LNCAP (cell line): ENCODE data around the gene TCAF1.

Experiments used
- TF ChIP-seq, protein P1 (sequence below): fragments of 450-650 bp; IDR thresholded peaks from 2 replicates; pipeline ENCODE4 v1.5.1; 2017; ENCODE audit warnings: mild to moderate bottlenecking

TCAF1 gene

DNA sequence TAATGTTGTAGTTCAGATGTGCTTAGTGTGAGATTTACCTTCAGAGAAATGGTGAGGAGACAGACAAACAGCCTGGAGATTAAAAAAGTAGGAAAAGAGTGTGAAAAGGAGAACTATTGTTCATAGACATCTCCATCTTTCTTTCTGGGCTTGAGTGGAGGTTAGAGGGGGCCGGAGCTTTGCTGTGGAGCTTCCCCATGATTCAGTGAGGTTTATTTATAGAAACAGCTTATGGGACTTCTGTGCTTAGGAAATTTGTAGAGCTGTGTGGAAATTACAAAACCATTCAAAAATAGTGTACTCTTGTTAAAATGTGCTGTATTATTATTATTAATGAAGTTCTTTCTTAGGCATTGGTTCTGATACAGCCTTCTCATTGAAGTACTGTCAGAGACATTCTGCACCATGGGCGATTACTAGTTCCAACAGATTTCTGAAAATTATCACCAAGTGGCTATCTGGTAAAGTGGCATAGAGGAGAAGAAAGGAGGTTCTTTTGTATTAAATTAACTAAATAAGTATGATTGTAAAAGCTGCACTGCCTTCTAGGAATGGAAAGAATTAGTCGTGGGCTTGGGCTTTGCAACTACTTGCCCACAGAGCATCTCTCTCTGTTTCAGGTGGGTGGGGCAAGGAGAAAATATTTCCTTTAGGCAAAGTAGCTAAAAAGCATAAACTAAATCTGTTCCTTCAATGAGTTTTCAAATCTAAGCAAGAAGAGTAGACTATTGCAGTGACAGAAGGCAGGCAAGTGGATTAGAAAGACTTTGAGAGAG, 8.7 kb upstream of the TCAF1 start:
- TF ChIP-seq, protein P1, sequence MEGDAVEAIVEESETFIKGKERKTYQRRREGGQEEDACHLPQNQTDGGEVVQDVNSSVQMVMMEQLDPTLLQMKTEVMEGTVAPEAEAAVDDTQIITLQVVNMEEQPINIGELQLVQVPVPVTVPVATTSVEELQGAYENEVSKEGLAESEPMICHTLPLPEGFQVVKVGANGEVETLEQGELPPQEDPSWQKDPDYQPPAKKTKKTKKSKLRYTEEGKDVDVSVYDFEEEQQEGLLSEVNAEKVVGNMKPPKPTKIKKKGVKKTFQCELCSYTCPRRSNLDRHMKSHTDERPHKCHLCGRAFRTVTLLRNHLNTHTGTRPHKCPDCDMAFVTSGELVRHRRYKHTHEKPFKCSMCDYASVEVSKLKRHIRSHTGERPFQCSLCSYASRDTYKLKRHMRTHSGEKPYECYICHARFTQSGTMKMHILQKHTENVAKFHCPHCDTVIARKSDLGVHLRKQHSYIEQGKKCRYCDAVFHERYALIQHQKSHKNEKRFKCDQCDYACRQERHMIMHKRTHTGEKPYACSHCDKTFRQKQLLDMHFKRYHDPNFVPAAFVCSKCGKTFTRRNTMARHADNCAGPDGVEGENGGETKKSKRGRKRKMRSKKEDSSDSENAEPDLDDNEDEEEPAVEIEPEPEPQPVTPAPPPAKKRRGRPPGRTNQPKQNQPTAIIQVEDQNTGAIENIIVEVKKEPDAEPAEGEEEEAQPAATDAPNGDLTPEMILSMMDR, result no peak

DNA sequence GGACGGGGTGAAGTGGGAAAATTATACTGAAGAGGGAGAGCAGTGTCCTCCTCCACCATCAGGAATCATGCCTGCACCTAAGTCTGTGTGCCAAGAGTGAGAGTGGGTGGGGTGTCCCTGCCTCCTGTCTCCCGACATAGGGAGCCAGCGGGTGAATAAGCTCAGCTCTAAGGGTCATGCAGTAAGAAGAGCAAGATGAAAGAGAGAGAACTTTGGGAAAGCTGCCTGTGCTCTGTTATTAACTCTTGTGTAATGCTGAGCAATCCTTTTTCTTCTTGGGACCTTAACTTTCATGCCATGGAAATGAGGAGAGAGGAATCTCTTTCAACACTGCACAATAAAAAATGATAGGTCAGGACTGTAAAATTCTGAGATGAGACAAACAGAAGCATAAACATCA, 7.9 kb upstream of the TCAF1 start:
- TF ChIP-seq, protein P1, result no peak

DNA sequence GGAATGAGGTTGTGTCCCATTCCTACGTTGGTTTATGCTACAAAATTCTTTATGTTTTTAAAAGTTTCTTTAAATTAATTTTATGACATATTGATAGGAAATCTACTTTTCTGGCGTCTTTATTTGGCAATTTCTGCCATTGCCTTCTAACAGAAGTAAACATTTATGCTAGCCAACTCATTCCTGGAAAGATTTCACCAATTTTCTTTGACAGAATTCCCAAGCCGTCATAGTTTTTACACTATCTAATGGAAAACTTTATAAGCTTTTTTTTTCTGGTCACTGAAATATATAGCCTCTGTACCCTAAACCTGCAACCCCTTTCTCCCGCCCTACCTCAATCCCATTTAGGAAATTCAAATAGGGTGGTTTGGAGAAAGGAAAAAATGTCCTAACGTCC, 6.1 kb upstream of the TCAF1 start:
- TF ChIP-seq, protein P1, result no peak

DNA sequence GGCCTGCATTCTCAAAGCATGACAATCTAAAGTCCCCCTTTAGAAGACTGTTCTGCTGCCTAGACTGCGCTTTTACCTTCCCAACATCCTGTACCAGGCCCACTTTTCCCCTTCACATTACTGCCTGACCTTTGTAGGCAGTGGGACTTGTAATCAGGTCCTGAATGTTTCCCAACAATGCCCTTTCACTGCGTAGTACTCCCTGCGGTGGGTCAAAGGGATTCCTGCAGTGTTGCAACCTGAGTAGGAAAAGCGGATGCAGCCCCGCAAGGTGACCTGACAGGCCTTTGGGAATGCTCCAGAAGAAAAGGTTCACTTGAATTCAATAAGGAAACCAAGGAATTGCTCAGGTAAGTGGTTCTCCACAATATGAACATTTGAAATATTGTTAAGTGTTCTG, 4.9 kb upstream of the TCAF1 start:
- TF ChIP-seq, protein P1, result no peak

DNA sequence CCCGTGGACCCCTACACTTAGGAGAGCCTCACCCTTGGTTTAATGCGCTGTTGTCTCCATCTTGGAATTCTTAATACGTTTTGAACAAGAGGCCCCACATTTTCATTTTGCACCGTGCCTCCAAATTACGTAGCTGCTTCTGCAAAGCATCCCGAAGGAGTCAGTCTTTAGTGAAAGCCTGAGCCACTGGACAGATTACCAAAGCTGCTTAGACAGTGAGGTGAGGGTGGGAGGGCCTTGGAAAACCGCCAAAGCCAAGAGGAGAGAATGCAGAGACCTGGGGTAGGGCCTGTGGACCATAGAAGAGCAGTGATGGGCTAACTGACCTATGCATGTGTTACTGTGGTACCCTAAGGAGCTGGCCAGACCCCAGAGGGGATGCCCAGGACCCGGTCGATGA, 4.2 kb upstream of the TCAF1 start:
- TF ChIP-seq, protein P1, result no peak

DNA sequence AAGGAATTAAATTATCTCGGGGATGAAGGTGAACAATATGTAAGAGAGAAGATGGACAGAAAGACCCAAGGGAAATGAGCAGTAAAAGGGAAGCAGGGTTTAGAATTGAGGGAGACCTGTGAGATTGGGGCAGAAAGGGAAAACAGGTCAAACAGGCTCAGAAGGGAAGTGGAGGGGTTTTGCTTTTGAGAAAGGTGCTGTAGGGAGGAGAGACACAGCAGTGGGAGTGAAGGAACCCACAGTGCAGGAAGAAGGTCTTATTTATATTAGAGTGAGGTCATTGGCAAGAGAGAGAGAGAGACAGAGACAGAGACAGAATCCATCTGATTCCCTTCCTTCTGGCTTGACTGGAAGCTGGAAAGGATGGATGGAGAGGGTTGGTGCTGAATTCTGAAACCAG, 3.5 kb upstream of the TCAF1 start:
- TF ChIP-seq, protein P1, result no peak

DNA sequence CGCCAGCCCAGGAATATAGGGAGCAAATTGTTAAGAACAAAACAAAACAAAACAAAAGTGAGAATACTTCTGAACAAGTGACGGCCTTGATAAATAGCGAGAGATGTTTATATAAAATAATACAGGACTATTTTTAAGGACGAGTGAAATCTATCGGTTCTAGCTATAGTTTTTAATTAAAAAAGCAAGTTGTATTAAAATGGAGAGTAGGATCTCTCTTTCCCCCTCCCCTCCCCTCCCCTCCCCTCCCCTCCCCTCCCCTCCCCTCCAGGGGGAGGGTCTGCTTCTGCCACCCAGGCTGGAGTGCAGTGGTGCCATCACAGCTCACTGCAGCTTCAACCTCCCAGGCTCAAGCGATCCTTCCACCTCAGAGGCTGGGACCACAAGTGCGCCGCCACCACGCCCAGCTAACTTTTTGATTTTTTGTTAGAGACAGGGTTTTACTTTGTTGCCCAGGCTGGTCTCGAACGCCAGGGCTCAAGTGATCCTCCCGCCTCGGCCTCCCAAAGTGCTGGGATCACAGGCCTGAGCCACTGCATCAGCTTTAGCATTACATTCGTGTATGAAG, 440 bp upstream of the TCAF1 start:
- TF ChIP-seq, protein P1, result no peak
